Stomach (tissue), 9 donors: ENCODE data around the gene MYO1B. TPM values are rescaled to one million over a fixed set of nuclear protein-coding genes. Genes with fewer than 3 reads are reported as not detected.

Experiments
- DNase-seq, 2 donors: peaks; one replicate each; pipeline versions ENCODE4 v3.0.0 to v3.0.0-alpha.2; 2013 to 2019
- H3K27ac ChIP-seq, 5 donors: fragments of 200-600 bp in 4 of 5; sonication (generic) in 4 of 5; one replicate each; pipeline ENCODE4 v1.5.1; 2013 to 2019; ENCODE audit warnings: mild to moderate bottlenecking in 1 of 5, moderate library complexity in 1 of 5
- H3K27me3 ChIP-seq, 3 donors: fragments of 200-600 bp; sonication (generic); one replicate each; pipeline ENCODE4 v1.5.1; 2017 to 2019; ENCODE audit warnings: mixed run types in 1 of 3
- H3K36me3 ChIP-seq, 4 donors: fragments of 200-600 bp; sonication (generic); 1 replicate in 3 of 4; 2 replicates in 1 of 4; pipeline ENCODE4 v1.5.1; 2016 to 2019
- H3K4me1 ChIP-seq, 4 donors: fragments of 200-600 bp; sonication (generic); one replicate each; pipeline ENCODE4 v1.5.1; 2016 to 2019
- H3K4me3 ChIP-seq, 4 donors: fragments of 200-600 bp; sonication (generic) in 3 of 4; one replicate each; pipeline ENCODE4 v1.5.1; 2016 to 2019; ENCODE audit warnings: mild to moderate bottlenecking in 1 of 4
- H3K9me3 ChIP-seq, 4 donors: fragments of 200-600 bp; sonication (generic); one replicate each; pipeline ENCODE4 v1.5.1; 2016 to 2019
- CTCF ChIP-seq, 7 experiments: fragments of 450-650 bp in 4 of 7; fragments of 200-600 bp in 3 of 7; sonication (generic) in 3 of 7; IDR thresholded peaks; one replicate each; pipeline ENCODE4 v1.5.1; 2016 to 2019; ENCODE audit warnings: antibody characterized with exemption in 7 of 7, control low read depth in 2 of 7, mild to moderate bottlenecking in 1 of 7
- EP300 ChIP-seq: sonication (generic); formaldehyde crosslinking; IDR thresholded peaks from one replicate; pipeline ENCODE4 v1.6.1; 2017; ENCODE audit warnings: antibody characterized with exemption
- POLR2A ChIP-seq, 4 donors: fragments of 450-650 bp; IDR thresholded peaks; one replicate each; pipeline ENCODE4 v1.6.1; 2016; ENCODE audit warnings: antibody characterized with exemption in 4 of 4, control low read depth in 2 of 4, mild to moderate bottlenecking in 1 of 4, moderate library complexity in 1 of 4
- POLR2AphosphoS5 ChIP-seq, 3 donors: sonication (generic); formaldehyde crosslinking; IDR thresholded peaks; one replicate each; pipeline ENCODE4 v1.6.1; 2016; ENCODE audit warnings: antibody characterized with exemption in 3 of 3
- WGBS, 5 donors: extraction: QIAGEN DNeasy Blood & Tissue Kit in 3 of 5; methylation state at CpG; one replicate each; pipeline versions ENCODE4 v1.1.5 to v1.1.7; 2013 to 2018; 5-methylcytosine and 5-hydroxymethylcytosine counted together
- intact Hi-C: fragments of 100-400 bp; cut with DNase I; formaldehyde crosslinking; loops from one replicate; pipeline ENCODE4 v1.15.1; 2023; ENCODE audit warnings: low total_unique reads
- polyA plus RNA-seq, 3 donors: library from polyadenylated mRNA; stranded (reverse); fragments of 200-250 nt; gene quantifications; one replicate each; pipeline ENCODE4 v1.2.3, GENCODE V29; 2013
- total RNA-seq, 5 donors: library from RNA; depleted of rRNA; stranded (reverse); fragments of >200 nt; gene quantifications; one replicate each; pipeline versions ENCODE4 v1.1.0 to v1.2.3, GENCODE V29; 2014 to 2016
- donor health status: healthy with polysubstance abuse.
- donor health status: Bipolar disorder and iron deficiency.
- donor health status: healthy.

Gene MYO1B
- total and polyA plus RNA-seq, 8 donors = 6.1 to 123 (median 16.4) TPM

GRCh38 chr2:191299866-191300265, 54.7 kb downstream of the MYO1B start:
- intact Hi-C loops = no loop called here
- Histone ChIP-seq H3K27me3 (no peaks in the 10 kb centered on the region), H3K4me3 (no peak overlapping the region), H3K4me1 (peaks cover 11 to 45% (median 28%) of the 10 kb centered on the region in 4 donors), H3K9me3 (no peaks in the 10 kb centered on the region), H3K36me3 (no peaks in the 10 kb centered on the region), H3K27ac (no peak overlapping the region)
- WGBS, 5 donors = 85 to 100% (median 92%) methylated on average over 1 of the region's 1 CpG
- no peak for TF ChIP-seq POLR2AphosphoS5 (IDR thresholded peaks at IDR 0.05)
- TF ChIP-seq POLR2A (IDR thresholded peaks at IDR 0.05) = no peak
- TF ChIP-seq EP300 = no peak
- TF ChIP-seq CTCF (IDR thresholded peaks at IDR 0.05) = no peak
- no peak for DNase-seq

GRCh38 chr2:191301971-191302370, 56.8 kb downstream of the MYO1B start:
- Histone ChIP-seq H3K4me1 (peaks cover 11 to 35% (median 25%) of the 10 kb centered on the region in 4 donors), H3K9me3 (no peaks in the 10 kb centered on the region), H3K36me3 (no peaks in the 10 kb centered on the region), H3K27me3 (no peaks in the 10 kb centered on the region), H3K4me3 (no peak overlapping the region), H3K27ac (no peak overlapping the region)
- WGBS, 5 donors = 80 to 91% (median 89%) methylated on average over 3 of the region's 3 CpGs
- TF ChIP-seq POLR2AphosphoS5 (IDR thresholded peaks at IDR 0.05) (no peak), POLR2A (IDR thresholded peaks at IDR 0.05) (no peak), CTCF (IDR thresholded peaks at IDR 0.05) (no peak), EP300 (no peak)
- DNase-seq = no peak
- intact Hi-C loops = no loop called here

GRCh38 chr2:191302459-191303139, 57.4 kb downstream of the MYO1B start:
- TF ChIP-seq POLR2AphosphoS5 (IDR thresholded peaks at IDR 0.05) = no peak
- TF ChIP-seq POLR2A (IDR thresholded peaks at IDR 0.05) = no peak
- no peak for TF ChIP-seq CTCF (IDR thresholded peaks at IDR 0.05)
- TF ChIP-seq EP300 = no peak
- no peaks in the 10 kb centered on the region for H3K36me3 ChIP-seq
- WGBS, 5 donors = 73 to 91% (median 76%) methylated on average over 3 of the region's 3 CpGs
- H3K4me1 ChIP-seq = peaks cover 11 to 30% (median 22%) of the 10 kb centered on the region in 4 donors
- H3K27me3 ChIP-seq = no peaks in the 10 kb centered on the region
- H3K27ac ChIP-seq = no peak overlapping the region
- DNase-seq = no peak
- H3K4me3 ChIP-seq = no peak overlapping the region
- H3K9me3 ChIP-seq = no peaks in the 10 kb centered on the region
- intact Hi-C loops = no loop called here

- no peaks in the 10 kb centered on the region for H3K36me3 ChIP-seq
- H3K4me1 ChIP-seq = peaks cover 11 to 30% (median 22%) of the 10 kb centered on the region in 4 donors
- H3K9me3 ChIP-seq = no peaks in the 10 kb centered on the region
- DNase-seq = peak in 1 of 2 donors; percentile 52
- TF ChIP-seq POLR2AphosphoS5 (IDR thresholded peaks at IDR 0.05) = no peak
- no peak for TF ChIP-seq EP300
- TF ChIP-seq CTCF (IDR thresholded peaks at IDR 0.05) = no peak
- no peak for TF ChIP-seq POLR2A (IDR thresholded peaks at IDR 0.05)
- no peaks in the 10 kb centered on the region for H3K27me3 ChIP-seq
- no peak overlapping the region for H3K4me3 ChIP-seq
- H3K27ac ChIP-seq = peak overlapping the region in 2 of 5 donors; percentile 76 to 83
- intact Hi-C loops = no loop called here
- 59 to 69% (median 62%) methylated on average over 5 of the region's 5 CpGs for WGBS, 5 donors
Observed at GRCh38 chr2:191303140-191304005, 58.2 kb downstream of the MYO1B start.
